ENCODE data around the gene MYOT. TPM values are rescaled to one million over a fixed set of nuclear protein-coding genes. Genes with fewer than 3 reads are reported as not detected.
"Not testable (repeated sequence)": the region's sequence is repeated elsewhere in the genome, so short reads cannot be mapped to it uniquely, and the experiment has no call there.

MYOT gene
- total RNA-seq, 2 experiments from 2014 or later: not detected

GRCh38 chr5:137834498-137835049 is 33.1 kb upstream of the MYOT start:
- CTCF ChIA-PET: no interaction called here
- no peak overlapping the region for H3K27ac Mint-ChIP-seq

GRCh38 chr5:137836298-137836697 is 31.4 kb upstream of the MYOT start:
- Mint-ChIP-seq H3K9me3 (no peaks in the 10 kb centered on the region), H3K27me3 (ENCODE audit: low read depth) (no peaks in the 10 kb centered on the region), H3K27ac (no peak overlapping the region), H3K4me3 (no peak overlapping the region), H3K4me1 (ENCODE audit: low read depth) (no peaks in the 10 kb centered on the region), H3K36me3 (ENCODE audit: low read depth) (peaks cover 2% of the 10 kb centered on the region)
- DNase-seq: no peak
- CTCF ChIA-PET: interaction anchor here (1.4 kb wide), 1 partner anchor 233 kb away, joined by 3 read pairs; no protein-coding TSS in a partner anchor
- intact Hi-C loops (cut with micrococcal nuclease): no loop called here

More at GRCh38 chr5:137834498-137835049, 33.1 kb upstream of the MYOT start:
- Mint-ChIP-seq H3K27me3 (ENCODE audit: low read depth) (no peaks in the 10 kb centered on the region), H3K36me3 (ENCODE audit: low read depth) (peaks cover 2% of the 10 kb centered on the region), H3K4me3 (no peak overlapping the region), H3K4me1 (ENCODE audit: low read depth) (no peaks in the 10 kb centered on the region), H3K9me3 (no peaks in the 10 kb centered on the region)
- no peak for DNase-seq
- intact Hi-C loops (cut with micrococcal nuclease): no loop called here

- H3K4me1 Mint-ChIP-seq (ENCODE audit: low read depth): no peaks in the 10 kb centered on the region
- H3K27ac Mint-ChIP-seq: no peak overlapping the region
- H3K27me3 Mint-ChIP-seq (ENCODE audit: low read depth): no peaks in the 10 kb centered on the region
- H3K9me3 Mint-ChIP-seq: no peaks in the 10 kb centered on the region
- H3K36me3 Mint-ChIP-seq (ENCODE audit: low read depth): peaks cover 2% of the 10 kb centered on the region
- no peak for DNase-seq
- CTCF ChIA-PET: interaction anchor here (0.9 to 1.4 kb wide), 2 partner anchors 177 to 232 kb away, joined by 3 read pairs; no protein-coding TSS in a partner anchor
- intact Hi-C loops (cut with micrococcal nuclease): no loop called here
- no peak overlapping the region for H3K4me3 Mint-ChIP-seq
These were observed 30.7 kb upstream of the MYOT start for GRCh38 chr5:137836997-137837396.

GRCh38 chr5:137837491-137838394 is 29.9 kb upstream of the MYOT start:
- H3K9me3 Mint-ChIP-seq: no peaks in the 10 kb centered on the region
- CTCF ChIA-PET: interaction anchor here (0.9 to 1.4 kb wide), 2 partner anchors 178 to 231 kb away, joined by 3 read pairs; no protein-coding TSS in a partner anchor

GRCh38 chr5:137838976-137839375 is 28.7 kb upstream of the MYOT start:
- no peaks in the 10 kb centered on the region for H3K9me3 Mint-ChIP-seq
- no peaks in the 10 kb centered on the region for H3K27me3 Mint-ChIP-seq (ENCODE audit: low read depth)
- H3K36me3 Mint-ChIP-seq (ENCODE audit: low read depth): peaks cover 2% of the 10 kb centered on the region
- no peak overlapping the region for H3K4me3 Mint-ChIP-seq
- no peak for DNase-seq
- intact Hi-C loops (cut with micrococcal nuclease): no loop called here
- CTCF ChIA-PET: no interaction called here
- no peak overlapping the region for H3K27ac Mint-ChIP-seq
- no peaks in the 10 kb centered on the region for H3K4me1 Mint-ChIP-seq (ENCODE audit: low read depth)

More at GRCh38 chr5:137837491-137838394, 29.9 kb upstream of the MYOT start:
- H3K4me3 Mint-ChIP-seq: no peak overlapping the region
- no peak for DNase-seq
- H3K36me3 Mint-ChIP-seq (ENCODE audit: low read depth): peaks cover 2% of the 10 kb centered on the region
- H3K27ac Mint-ChIP-seq: no peak overlapping the region
- intact Hi-C loops (cut with micrococcal nuclease): no loop called here
- no peaks in the 10 kb centered on the region for H3K27me3 Mint-ChIP-seq (ENCODE audit: low read depth)
- no peaks in the 10 kb centered on the region for H3K4me1 Mint-ChIP-seq (ENCODE audit: low read depth)

- H3K4me1 Mint-ChIP-seq (ENCODE audit: low read depth): no peaks in the 10 kb centered on the region
- H3K27me3 Mint-ChIP-seq (ENCODE audit: low read depth): no peaks in the 10 kb centered on the region
- DNase-seq: no peak
- intact Hi-C loops (cut with micrococcal nuclease): no loop called here
- no peaks in the 10 kb centered on the region for H3K36me3 Mint-ChIP-seq (ENCODE audit: low read depth)
- H3K27ac Mint-ChIP-seq: no peak overlapping the region
- no peak overlapping the region for H3K4me3 Mint-ChIP-seq
- H3K9me3 Mint-ChIP-seq: no peaks in the 10 kb centered on the region
- CTCF ChIA-PET: no interaction called here
These were observed 25.4 kb upstream of the MYOT start for GRCh38 chr5:137842296-137842695.

GRCh38 chr5:137843676-137844299 is 23.9 kb upstream of the MYOT start:
- Mint-ChIP-seq H3K36me3 (ENCODE audit: low read depth) (no peaks in the 10 kb centered on the region), H3K9me3 (no peaks in the 10 kb centered on the region), H3K27me3 (ENCODE audit: low read depth) (no peaks in the 10 kb centered on the region), H3K4me1 (ENCODE audit: low read depth) (no peaks in the 10 kb centered on the region), H3K4me3 (no peak overlapping the region), H3K27ac (no peak overlapping the region)
- CTCF ChIA-PET: interaction anchor here (0.6 to 0.9 kb wide), 3 partner anchors 92 to 1153 kb away, joined by 3 read pairs; no protein-coding TSS in a partner anchor
- DNase-seq: no peak
- intact Hi-C loops (cut with micrococcal nuclease): no loop called here

GRCh38 chr5:137845472-137845871 is 22.2 kb upstream of the MYOT start:
- intact Hi-C loops (cut with micrococcal nuclease): no loop called here
- CTCF ChIA-PET: no interaction called here

GRCh38 chr5:137847687-137848086 is 20.0 kb upstream of the MYOT start:
- no peaks in the 10 kb centered on the region for H3K9me3 Mint-ChIP-seq
- no peak overlapping the region for H3K27ac Mint-ChIP-seq
- H3K4me1 Mint-ChIP-seq (ENCODE audit: low read depth): no peaks in the 10 kb centered on the region
- no peaks in the 10 kb centered on the region for H3K36me3 Mint-ChIP-seq (ENCODE audit: low read depth)
- CTCF ChIA-PET: interaction anchor here (1.6 kb wide), 1 partner anchor 25 kb away, joined by 3 read pairs; no protein-coding TSS in a partner anchor
- intact Hi-C loops (cut with micrococcal nuclease): no loop called here
- H3K4me3 Mint-ChIP-seq: no peak overlapping the region
- DNase-seq: no peak
- H3K27me3 Mint-ChIP-seq (ENCODE audit: low read depth): no peaks in the 10 kb centered on the region

More at GRCh38 chr5:137845472-137845871, 22.2 kb upstream of the MYOT start:
- Mint-ChIP-seq H3K27ac (no peak overlapping the region), H3K27me3 (ENCODE audit: low read depth) (no peaks in the 10 kb centered on the region), H3K4me3 (no peak overlapping the region), H3K4me1 (ENCODE audit: low read depth) (no peaks in the 10 kb centered on the region), H3K9me3 (no peaks in the 10 kb centered on the region), H3K36me3 (ENCODE audit: low read depth) (no peaks in the 10 kb centered on the region)
- no peak for DNase-seq

GRCh38 chr5:137853165-137853564 is 14.5 kb upstream of the MYOT start:
- intact Hi-C loops (cut with micrococcal nuclease); H3K27me3 Mint-ChIP-seq (ENCODE audit: low read depth); H3K27ac Mint-ChIP-seq; H3K4me3 Mint-ChIP-seq; H3K9me3 Mint-ChIP-seq; CTCF ChIA-PET; DNase-seq; H3K36me3 Mint-ChIP-seq (ENCODE audit: low read depth): not testable (repeated sequence)
- peaks cover 13% of the 10 kb centered on the region for H3K4me1 Mint-ChIP-seq (ENCODE audit: low read depth)

- H3K36me3 Mint-ChIP-seq (ENCODE audit: low read depth): peaks cover 4% of the 10 kb centered on the region
- no peak overlapping the region for H3K27ac Mint-ChIP-seq
- intact Hi-C loops (cut with micrococcal nuclease): no loop called here
- DNase-seq: no peak
- H3K9me3 Mint-ChIP-seq: no peaks in the 10 kb centered on the region
- no peaks in the 10 kb centered on the region for H3K27me3 Mint-ChIP-seq (ENCODE audit: low read depth)
- peaks cover 15% of the 10 kb centered on the region for H3K4me1 Mint-ChIP-seq (ENCODE audit: low read depth)
- CTCF ChIA-PET: no interaction called here
- no peak overlapping the region for H3K4me3 Mint-ChIP-seq
These were observed 11.5 kb upstream of the MYOT start for GRCh38 chr5:137856201-137856600.

Measured in activated naive CD4-positive, alpha-beta T cell treated with anti-CD3 and anti-CD28 coated beads for 36 hours (primary cell).